SU-DHL-6 (cell line): ENCODE measurements around the gene USP25.

ENCODE experiments used
- H2AFZ ChIP-seq: fragments of 200-600 bp; sonication (generic); 2 replicates; pipeline ENCODE4 v1.6.1; 2014; ENCODE audit warnings: low read depth, mild to moderate bottlenecking, moderate library complexity, mixed read lengths, antibody characterized with exemption, low read length; ENCODE audit not compliant: severe bottlenecking
- H3F3A ChIP-seq: fragments of 200-600 bp; shearing (Covaris generic); 2 replicates; pipeline ENCODE4 v1.6.0; 2016; ENCODE audit warnings: antibody characterized with exemption, mild to moderate bottlenecking; ENCODE audit not compliant: insufficient read depth
- H3K27ac ChIP-seq: fragments of 200-600 bp; sonication (generic); 2 replicates; pipeline ENCODE4 v1.5.1; 2016; ENCODE audit warnings: low read depth, mild to moderate bottlenecking, low read length, moderate library complexity, mixed read lengths
- H3K27me3 ChIP-seq: fragments of 200-600 bp; sonication (generic), shearing (Covaris generic); 2 replicates; pipeline ENCODE4 v1.6.0; 2014; ENCODE audit warnings: mild to moderate bottlenecking, low read length
- H3K36me3 ChIP-seq: fragments of 200-600 bp; sonication (generic); 2 replicates; pipeline ENCODE4 v1.6.1; 2014; ENCODE audit warnings: mild to moderate bottlenecking, low read length, mixed read lengths
- H3K4me2 ChIP-seq: fragments of 300-600, 200-600 bp; shearing (Covaris generic), sonication (generic); 2 replicates; pipeline ENCODE4 v1.6.0; 2014; ENCODE audit warnings: low read length, low read depth, mild to moderate bottlenecking; ENCODE audit not compliant: poor library complexity, severe bottlenecking
- H3K4me3 ChIP-seq: fragments of 200-600 bp; sonication (generic); 2 replicates; pipeline ENCODE4 v1.5.1; 2014; ENCODE audit warnings: antibody characterized with exemption, low read length, mild to moderate bottlenecking, mixed read lengths; ENCODE audit not compliant: insufficient read depth, poor library complexity, severe bottlenecking
- H3K79me2 ChIP-seq: fragments of 200-600 bp; sonication (generic); 2 replicates; pipeline ENCODE4 v1.6.1; 2014; ENCODE audit warnings: mild to moderate bottlenecking, low read length, moderate library complexity; ENCODE audit not compliant: insufficient read depth
- H3K9ac ChIP-seq: fragments of 200-600 bp; sonication (generic); 2 replicates; pipeline ENCODE4 v1.7.0; 2014; ENCODE audit warnings: mild to moderate bottlenecking, low read length
- H3K9me2 ChIP-seq: fragments of 200-600 bp; sonication (generic); replicated peaks from 2 replicates; pipeline ENCODE4 v1.6.1; 2014; ENCODE audit warnings: low read length; ENCODE audit not compliant: insufficient read depth
- H3K9me3 ChIP-seq: fragments of 200-600 bp; sonication (generic); 2 replicates; pipeline ENCODE4 v1.6.1; 2014; ENCODE audit warnings: low read length, mixed read lengths; ENCODE audit not compliant: insufficient read depth
- H4K20me1 ChIP-seq: fragments of 200-600 bp; sonication (generic); 2 replicates; pipeline ENCODE4 v1.6.1; 2014; ENCODE audit warnings: low read depth, mild to moderate bottlenecking, antibody characterized with exemption, low read length, moderate library complexity, mixed read lengths
- EZH2phosphoT487 ChIP-seq: fragments of 200-600 bp; sonication (generic), shearing (Covaris generic); conservative IDR thresholded peaks from 2 replicates; pipeline ENCODE4 v1.6.1; 2018; ENCODE audit warnings: mild to moderate bottlenecking, antibody characterized with exemption, low read length, moderate library complexity, mixed read lengths
- TF ChIP-seq, protein P1 (sequence below): fragments of 200-600 bp; sonication (generic); IDR thresholded peaks from one replicate; pipeline ENCODE4 v1.5.1; 2017; ENCODE audit warnings: antibody characterized with exemption, mild to moderate bottlenecking, low read length, moderate library complexity; ENCODE audit not compliant: insufficient read depth, poor library complexity, severe bottlenecking

Gene USP25

DNA sequence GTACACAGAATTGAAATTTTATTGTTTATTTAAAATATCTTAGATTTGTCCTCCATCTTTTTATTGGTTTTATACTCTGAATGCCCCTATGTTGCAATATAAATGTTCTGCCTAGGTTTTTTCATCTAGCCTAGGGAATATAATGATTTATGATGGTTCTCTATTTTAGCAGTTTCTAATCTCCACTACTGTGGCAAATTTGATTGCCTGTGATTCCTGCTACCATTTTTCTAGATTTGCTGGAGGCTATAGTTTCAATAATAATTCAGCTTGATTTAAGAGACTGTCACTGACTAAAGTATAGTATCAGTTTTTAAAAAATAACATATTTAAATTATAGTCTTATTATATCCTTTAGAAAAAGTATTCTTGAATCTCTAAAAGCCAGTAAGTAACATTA is 90.5 kb downstream of the USP25 start:
- Histone ChIP-seq H3K79me2 (no peaks in the 10 kb centered on the region), H3K27me3 (no peaks in the 10 kb centered on the region), H3K9ac (no peak overlapping the region), H3F3A (no peaks in the 10 kb centered on the region), H3K27ac (no peak overlapping the region), H3K36me3 (peaks cover 15% of the 10 kb centered on the region), H3K4me2 (no peak overlapping the region), H3K9me2 (no peaks in the 10 kb centered on the region), H3K4me3 (no peak overlapping the region), H3K9me3 (no peaks in the 10 kb centered on the region), H4K20me1 (no peaks in the 10 kb centered on the region), H2AFZ (no peak overlapping the region)
- no peak for TF ChIP-seq EZH2phosphoT487
- TF ChIP-seq, protein P1, sequence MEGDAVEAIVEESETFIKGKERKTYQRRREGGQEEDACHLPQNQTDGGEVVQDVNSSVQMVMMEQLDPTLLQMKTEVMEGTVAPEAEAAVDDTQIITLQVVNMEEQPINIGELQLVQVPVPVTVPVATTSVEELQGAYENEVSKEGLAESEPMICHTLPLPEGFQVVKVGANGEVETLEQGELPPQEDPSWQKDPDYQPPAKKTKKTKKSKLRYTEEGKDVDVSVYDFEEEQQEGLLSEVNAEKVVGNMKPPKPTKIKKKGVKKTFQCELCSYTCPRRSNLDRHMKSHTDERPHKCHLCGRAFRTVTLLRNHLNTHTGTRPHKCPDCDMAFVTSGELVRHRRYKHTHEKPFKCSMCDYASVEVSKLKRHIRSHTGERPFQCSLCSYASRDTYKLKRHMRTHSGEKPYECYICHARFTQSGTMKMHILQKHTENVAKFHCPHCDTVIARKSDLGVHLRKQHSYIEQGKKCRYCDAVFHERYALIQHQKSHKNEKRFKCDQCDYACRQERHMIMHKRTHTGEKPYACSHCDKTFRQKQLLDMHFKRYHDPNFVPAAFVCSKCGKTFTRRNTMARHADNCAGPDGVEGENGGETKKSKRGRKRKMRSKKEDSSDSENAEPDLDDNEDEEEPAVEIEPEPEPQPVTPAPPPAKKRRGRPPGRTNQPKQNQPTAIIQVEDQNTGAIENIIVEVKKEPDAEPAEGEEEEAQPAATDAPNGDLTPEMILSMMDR: no peak

DNA sequence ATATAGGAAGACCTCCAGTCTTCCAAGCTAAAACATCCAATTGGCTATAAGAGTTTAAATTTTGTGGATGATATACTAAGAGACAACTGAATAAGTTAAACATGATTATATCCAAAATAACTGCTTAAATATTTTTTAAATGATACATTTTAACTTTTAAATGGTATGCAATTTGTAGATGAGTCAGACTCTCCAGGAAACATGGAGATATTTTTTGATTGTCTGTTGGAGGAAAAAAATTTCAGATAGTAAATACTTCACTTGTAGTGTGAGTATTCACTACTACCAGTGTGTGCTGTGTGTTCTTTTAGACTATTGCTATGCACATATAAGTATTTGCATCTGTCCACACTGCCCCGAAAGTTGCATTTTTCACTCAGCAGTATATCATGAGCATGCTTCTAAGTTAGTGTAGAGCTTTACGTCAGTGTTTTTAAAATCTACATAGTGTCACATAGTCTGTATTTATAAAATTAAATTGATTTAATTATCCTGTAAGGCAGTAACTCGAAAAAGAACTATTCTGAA is 91.1 kb downstream of the USP25 start:
- H3K27ac ChIP-seq: no peak overlapping the region
- H3K79me2 ChIP-seq: no peaks in the 10 kb centered on the region
- H4K20me1 ChIP-seq: no peaks in the 10 kb centered on the region
- H3K27me3 ChIP-seq: no peaks in the 10 kb centered on the region
- no peaks in the 10 kb centered on the region for H3F3A ChIP-seq
- no peak overlapping the region for H3K9ac ChIP-seq
- H3K4me3 ChIP-seq: no peak overlapping the region
- H2AFZ ChIP-seq: no peak overlapping the region
- no peak overlapping the region for H3K4me2 ChIP-seq
- TF ChIP-seq EZH2phosphoT487: no peak
- TF ChIP-seq, protein P1: no peak
- no peaks in the 10 kb centered on the region for H3K9me3 ChIP-seq
- peaks cover 15% of the 10 kb centered on the region; the same call in 1 of the 2 replicates for H3K36me3 ChIP-seq
- H3K9me2 ChIP-seq: no peaks in the 10 kb centered on the region

DNA sequence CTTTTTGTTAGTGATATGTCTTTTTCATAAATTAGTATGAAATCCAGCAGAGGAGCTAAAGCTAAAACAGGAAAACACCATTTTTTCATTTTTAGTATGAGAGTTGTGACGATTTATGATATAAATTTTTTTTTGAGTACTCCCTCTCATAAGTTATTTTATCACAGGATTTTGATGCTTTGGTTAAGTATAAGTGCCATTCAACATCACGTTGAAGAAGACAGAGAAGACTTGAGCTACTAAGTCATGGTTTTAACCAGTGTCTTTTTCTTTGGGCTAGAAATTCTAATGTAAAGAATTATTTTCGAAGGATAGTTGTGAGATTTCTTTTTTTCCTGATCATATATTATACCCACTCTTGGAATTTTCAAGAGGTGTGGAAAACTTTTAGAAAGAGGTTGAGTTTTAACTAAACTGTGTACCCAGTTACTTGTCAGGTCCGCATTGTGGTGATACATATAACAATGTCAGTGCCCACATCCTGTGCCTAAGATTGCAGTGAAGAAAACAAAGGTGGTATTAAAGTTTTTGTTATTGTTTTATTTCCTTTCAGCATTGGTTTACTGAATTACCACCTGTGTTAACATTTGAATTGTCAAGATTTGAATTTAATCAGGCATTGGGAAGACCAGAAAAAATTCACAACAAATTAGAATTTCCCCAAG is 93.8 kb downstream of the USP25 start:
- Histone ChIP-seq H4K20me1 (no peaks in the 10 kb centered on the region), H3K79me2 (no peaks in the 10 kb centered on the region), H3K9ac (no peak overlapping the region), H2AFZ (no peak overlapping the region), H3K9me2 (no peaks in the 10 kb centered on the region), H3K36me3 (peaks cover 28% of the 10 kb centered on the region; the same call in 1 of the 2 replicates), H3F3A (no peaks in the 10 kb centered on the region), H3K4me3 (no peak overlapping the region), H3K27ac (no peak overlapping the region), H3K27me3 (no peaks in the 10 kb centered on the region), H3K4me2 (no peak overlapping the region), H3K9me3 (no peaks in the 10 kb centered on the region)
- no peak for TF ChIP-seq EZH2phosphoT487
- TF ChIP-seq, protein P1: no peak
